ENCODE results near the gene PROX1. TPM values are rescaled to one million over a fixed set of nuclear protein-coding genes. Genes with fewer than 3 reads are reported as not detected.

Gene PROX1
- total and polyA plus RNA-seq, 8 donors = 0.23 to 6.1 (median 2.7) TPM

- no peaks in the 10 kb centered on the region for H3K27me3 ChIP-seq
- TF ChIP-seq POLR2A (IDR thresholded peaks at IDR 0.05) = no peak
- TF ChIP-seq, protein P1, sequence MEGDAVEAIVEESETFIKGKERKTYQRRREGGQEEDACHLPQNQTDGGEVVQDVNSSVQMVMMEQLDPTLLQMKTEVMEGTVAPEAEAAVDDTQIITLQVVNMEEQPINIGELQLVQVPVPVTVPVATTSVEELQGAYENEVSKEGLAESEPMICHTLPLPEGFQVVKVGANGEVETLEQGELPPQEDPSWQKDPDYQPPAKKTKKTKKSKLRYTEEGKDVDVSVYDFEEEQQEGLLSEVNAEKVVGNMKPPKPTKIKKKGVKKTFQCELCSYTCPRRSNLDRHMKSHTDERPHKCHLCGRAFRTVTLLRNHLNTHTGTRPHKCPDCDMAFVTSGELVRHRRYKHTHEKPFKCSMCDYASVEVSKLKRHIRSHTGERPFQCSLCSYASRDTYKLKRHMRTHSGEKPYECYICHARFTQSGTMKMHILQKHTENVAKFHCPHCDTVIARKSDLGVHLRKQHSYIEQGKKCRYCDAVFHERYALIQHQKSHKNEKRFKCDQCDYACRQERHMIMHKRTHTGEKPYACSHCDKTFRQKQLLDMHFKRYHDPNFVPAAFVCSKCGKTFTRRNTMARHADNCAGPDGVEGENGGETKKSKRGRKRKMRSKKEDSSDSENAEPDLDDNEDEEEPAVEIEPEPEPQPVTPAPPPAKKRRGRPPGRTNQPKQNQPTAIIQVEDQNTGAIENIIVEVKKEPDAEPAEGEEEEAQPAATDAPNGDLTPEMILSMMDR (IDR thresholded peaks at IDR 0.05) = no peak
- no peak for TF ChIP-seq POLR2AphosphoS5 (IDR thresholded peaks at IDR 0.05)
- TF ChIP-seq EP300 (IDR thresholded peaks at IDR 0.05) = no peak
- H3K4me3 ChIP-seq = no peak overlapping the region
- no peaks in the 10 kb centered on the region for H3K9me3 ChIP-seq
- no peaks in the 10 kb centered on the region for H3K36me3 ChIP-seq
- peaks cover 0 to 4% (median 0%) of the 10 kb centered on the region in 4 donors for H3K4me1 ChIP-seq
- H3K27ac ChIP-seq = no peak overlapping the region
- DNase-seq = no peak
- intact Hi-C loops (cut with DNase I; ENCODE audit: low total_unique reads) = no loop called here
- WGBS, 5 donors = 58 to 71% (median 66%) methylated on average over 2 of the region's 2 CpGs
These were observed 35.1 kb downstream of the PROX1 start for GRCh38 chr1:214022810-214023425.

DNA sequence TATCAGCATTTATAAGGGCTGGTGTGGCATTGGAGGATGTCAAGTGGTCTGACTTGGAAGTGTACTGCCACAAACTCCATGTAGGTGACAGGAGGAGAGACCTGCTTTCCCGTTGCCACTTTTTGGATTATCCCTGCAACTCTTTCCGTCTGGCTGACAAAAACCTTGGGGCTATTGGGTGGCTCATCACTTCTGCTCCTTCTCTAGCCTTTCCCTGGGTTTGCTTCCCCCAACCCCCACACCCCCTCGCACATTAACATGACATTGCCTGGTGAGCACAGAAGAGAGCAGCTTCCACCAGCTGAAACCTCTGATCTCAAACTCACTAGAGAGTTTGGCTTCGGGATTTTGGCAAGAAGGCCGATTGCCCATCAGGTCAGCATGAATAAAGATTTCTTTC lies 39.2 kb downstream of the PROX1 start:
- DNase-seq = no peak
- Histone ChIP-seq H3K9me3 (no peaks in the 10 kb centered on the region), H3K36me3 (no peaks in the 10 kb centered on the region), H3K4me3 (no peak overlapping the region), H3K27ac (no peak overlapping the region), H3K27me3 (no peaks in the 10 kb centered on the region), H3K4me1 (peaks cover 0 to 6% (median 0%) of the 10 kb centered on the region in 4 donors)
- no peak for TF ChIP-seq POLR2AphosphoS5 (IDR thresholded peaks at IDR 0.05)
- TF ChIP-seq, protein P1 (IDR thresholded peaks at IDR 0.05) = no peak
- TF ChIP-seq POLR2A (IDR thresholded peaks at IDR 0.05) = no peak
- TF ChIP-seq EP300 (IDR thresholded peaks at IDR 0.05) = no peak
- intact Hi-C loops (cut with DNase I; ENCODE audit: low total_unique reads) = no loop called here
- 42 to 64% (median 49%) methylated on average over 5 of the region's 5 CpGs for WGBS, 5 donors

DNA sequence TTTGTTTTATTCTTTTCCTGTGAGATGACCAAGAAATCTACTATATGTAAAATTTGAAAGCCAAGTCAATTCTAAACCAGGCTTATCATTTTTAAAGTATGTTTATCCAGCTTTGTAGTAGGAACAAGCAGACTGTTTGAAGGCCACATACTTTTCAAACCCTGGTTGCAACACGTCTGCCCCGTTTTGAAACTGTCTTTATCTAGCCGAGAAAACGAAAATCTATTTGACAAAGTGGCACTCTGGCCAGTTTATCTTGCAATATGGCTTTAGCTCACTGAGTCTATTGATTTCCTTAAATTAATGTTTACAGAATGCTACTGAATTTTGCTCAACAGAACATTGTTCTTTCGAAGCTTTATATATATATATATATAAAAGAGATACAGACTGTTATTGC lies 39.7 kb downstream of the PROX1 start:
- H3K9me3 ChIP-seq = no peaks in the 10 kb centered on the region
- TF ChIP-seq POLR2A (IDR thresholded peaks at IDR 0.05) (no peak), POLR2AphosphoS5 (IDR thresholded peaks at IDR 0.05) (no peak), EP300 (IDR thresholded peaks at IDR 0.05) (no peak)
- TF ChIP-seq, protein P1 (IDR thresholded peaks at IDR 0.05) = no peak
- H3K36me3 ChIP-seq = no peaks in the 10 kb centered on the region
- no peaks in the 10 kb centered on the region for H3K27me3 ChIP-seq
- no peak overlapping the region for H3K4me3 ChIP-seq
- H3K4me1 ChIP-seq = peaks cover 0 to 6% (median 0%) of the 10 kb centered on the region in 4 donors
- H3K27ac ChIP-seq = no peak overlapping the region
- DNase-seq = no peak
- intact Hi-C loops (cut with DNase I; ENCODE audit: low total_unique reads) = no loop called here
- WGBS, 5 donors = 19 to 42% (median 23%) methylated on average over 5 of the region's 5 CpGs

GRCh38 chr1:214028095-214028494 lies 40.3 kb downstream of the PROX1 start:
- no peak for TF ChIP-seq EP300 (IDR thresholded peaks at IDR 0.05)
- TF ChIP-seq, protein P1 (IDR thresholded peaks at IDR 0.05) = no peak
- no peak for TF ChIP-seq POLR2A (IDR thresholded peaks at IDR 0.05)
- TF ChIP-seq POLR2AphosphoS5 (IDR thresholded peaks at IDR 0.05) = no peak
- H3K4me1 ChIP-seq = peaks cover 0 to 6% (median 0%) of the 10 kb centered on the region in 4 donors
- DNase-seq = no peak
- 25 to 56% (median 44%) methylated on average over 5 of the region's 5 CpGs for WGBS, 5 donors
- H3K9me3 ChIP-seq = no peaks in the 10 kb centered on the region
- intact Hi-C loops (cut with DNase I; ENCODE audit: low total_unique reads) = no loop called here
- no peak overlapping the region for H3K4me3 ChIP-seq
- H3K36me3 ChIP-seq = no peaks in the 10 kb centered on the region
- no peaks in the 10 kb centered on the region for H3K27me3 ChIP-seq
- no peak overlapping the region for H3K27ac ChIP-seq
